Measurements from ENCODE around the gene EXOSC10. TPM values are rescaled to one million over a fixed set of nuclear protein-coding genes. Genes with fewer than 3 reads are reported as not detected.

The EXOSC10 gene
- total and polyA plus RNA-seq, 4 donors: 16.9 to 90.5 (median 49.6) TPM

- H3K36me3 ChIP-seq (ENCODE audit: control insufficient read depth in 1 of 2, insufficient read depth in 2 of 2, low read length in 1 of 2): peaks cover 9 to 32% of the 10 kb centered on the region in 2 donors
Observed at GRCh38 chr1:11126569-11126968, 26.9 kb upstream of the EXOSC10 start.

DNA sequence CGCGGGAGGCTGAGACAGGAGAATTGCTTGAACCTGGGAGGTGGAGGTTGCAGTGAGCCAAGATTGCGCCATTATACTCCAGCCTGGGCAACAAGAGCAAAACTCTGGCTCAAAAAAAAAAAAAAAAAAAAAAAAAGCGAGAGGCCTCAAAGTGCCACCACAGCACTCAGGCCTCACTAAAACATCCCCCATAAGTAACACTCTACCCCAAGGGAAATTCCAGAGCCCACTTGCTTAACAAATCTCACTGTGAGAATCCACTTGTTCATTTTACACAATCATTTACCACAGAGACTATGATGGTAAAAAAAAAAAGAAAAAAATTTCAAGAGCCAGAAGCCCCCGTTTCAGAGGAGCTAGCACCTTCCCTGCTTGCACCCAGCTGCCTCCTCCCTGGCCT is 26.3 kb upstream of the EXOSC10 start:
- H3K4me3 ChIP-seq (ENCODE audit: low read length in 2 of 2): no peak overlapping the region
- intact Hi-C loops (cut with DNase I): no loop called here
- H3K27ac ChIP-seq (ENCODE audit: low read depth in 1 of 2, low read length in 2 of 2): no peak overlapping the region
- peaks cover 9 to 32% of the 10 kb centered on the region in 2 donors for H3K36me3 ChIP-seq (ENCODE audit: control insufficient read depth in 1 of 2, insufficient read depth in 2 of 2, low read length in 1 of 2)
- DNase-seq (no peak), ATAC-seq (ENCODE audit: low FRiP score) (no peak)
- H3K27me3 ChIP-seq (ENCODE audit: control insufficient read depth in 1 of 2, insufficient read depth in 2 of 2, low read length in 1 of 2): no peaks in the 10 kb centered on the region
- H3K4me1 ChIP-seq (ENCODE audit: control insufficient read depth in 1 of 2, insufficient read depth in 2 of 2, low read length in 2 of 2): no peaks in the 10 kb centered on the region
- H3K9me3 ChIP-seq (ENCODE audit: control insufficient read depth, low read length): no peaks in the 10 kb centered on the region
- 90 to 92% methylated on average over 5 of the region's 5 CpGs for WGBS, 2 donors

More at GRCh38 chr1:11126569-11126968, 26.9 kb upstream of the EXOSC10 start:
- Histone ChIP-seq H3K27ac (ENCODE audit: low read depth in 1 of 2, low read length in 2 of 2) (no peak overlapping the region), H3K27me3 (ENCODE audit: control insufficient read depth in 1 of 2, insufficient read depth in 2 of 2, low read length in 1 of 2) (no peaks in the 10 kb centered on the region), H3K4me1 (ENCODE audit: control insufficient read depth in 1 of 2, insufficient read depth in 2 of 2, low read length in 2 of 2) (no peaks in the 10 kb centered on the region), H3K4me3 (ENCODE audit: low read length in 2 of 2) (no peak overlapping the region), H3K9me3 (ENCODE audit: control insufficient read depth, low read length) (no peaks in the 10 kb centered on the region)
- intact Hi-C loops (cut with DNase I): no loop called here
- ATAC-seq (ENCODE audit: low FRiP score): no peak
- DNase-seq: no peak
- WGBS, 2 donors: 71 to 82% methylated on average over 5 of the region's 5 CpGs

DNA sequence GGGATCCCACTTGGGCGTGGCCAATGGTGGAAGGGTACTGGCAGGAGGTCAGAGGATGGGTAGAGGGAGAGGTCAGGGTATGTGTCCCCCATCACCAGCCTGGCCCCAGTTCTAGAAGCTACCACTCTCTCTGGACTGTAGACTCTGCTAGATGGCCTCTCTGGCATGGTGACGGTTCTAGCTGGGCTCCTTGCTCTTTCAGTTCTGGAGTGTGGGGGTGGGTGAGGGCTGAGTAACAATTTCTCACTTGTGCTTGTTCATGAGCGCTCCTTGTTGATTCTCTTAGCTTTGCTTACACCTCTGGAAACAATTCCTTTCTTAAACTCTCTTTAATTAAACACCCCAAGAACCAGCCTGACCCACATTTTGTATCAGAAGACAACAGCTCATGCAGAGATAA is 25.3 kb upstream of the EXOSC10 start:
- Histone ChIP-seq H3K4me1 (ENCODE audit: control insufficient read depth in 1 of 2, insufficient read depth in 2 of 2, low read length in 2 of 2) (no peaks in the 10 kb centered on the region), H3K27ac (ENCODE audit: low read depth in 1 of 2, low read length in 2 of 2) (no peak overlapping the region), H3K4me3 (ENCODE audit: low read length in 2 of 2) (no peak overlapping the region), H3K27me3 (ENCODE audit: control insufficient read depth in 1 of 2, insufficient read depth in 2 of 2, low read length in 1 of 2) (no peaks in the 10 kb centered on the region), H3K9me3 (ENCODE audit: control insufficient read depth, low read length) (no peaks in the 10 kb centered on the region), H3K36me3 (ENCODE audit: control insufficient read depth in 1 of 2, insufficient read depth in 2 of 2, low read length in 1 of 2) (peaks cover 9 to 25% of the 10 kb centered on the region in 2 donors)
- 94 to 95% methylated on average over 3 of the region's 3 CpGs for WGBS, 2 donors
- intact Hi-C loops (cut with DNase I): no loop called here
- no peak for ATAC-seq (ENCODE audit: low FRiP score)
- DNase-seq: no peak

DNA sequence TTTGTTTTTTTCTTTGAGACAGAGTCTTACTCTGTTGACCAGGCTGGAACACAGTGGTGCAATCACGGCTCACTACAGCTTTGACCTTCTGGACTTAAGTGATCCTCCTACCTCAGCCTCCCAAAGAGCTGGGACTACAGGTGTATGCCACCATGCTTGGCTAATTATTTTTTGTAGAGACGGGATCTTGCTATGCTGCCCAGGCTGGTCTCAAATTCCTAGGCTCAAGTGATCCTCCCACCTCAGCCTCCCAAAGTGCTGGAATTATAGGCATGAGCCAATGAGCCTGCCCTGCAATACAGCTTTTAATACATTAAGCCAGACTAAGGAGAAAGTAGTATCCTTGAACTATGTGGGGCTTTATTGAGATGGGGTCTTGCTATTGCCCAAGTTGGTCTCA is 16.6 kb upstream of the EXOSC10 start:
- DNase-seq (no peak), ATAC-seq (ENCODE audit: low FRiP score) (no peak)
- H3K9me3 ChIP-seq (ENCODE audit: control insufficient read depth, low read length): no peaks in the 10 kb centered on the region
- intact Hi-C loops (cut with DNase I): no loop called here
- H3K36me3 ChIP-seq (ENCODE audit: control insufficient read depth in 1 of 2, insufficient read depth in 2 of 2, low read length in 1 of 2): peaks cover 5 to 9% of the 10 kb centered on the region in 2 donors
- H3K27me3 ChIP-seq (ENCODE audit: control insufficient read depth in 1 of 2, insufficient read depth in 2 of 2, low read length in 1 of 2): no peaks in the 10 kb centered on the region
- H3K4me3 ChIP-seq (ENCODE audit: low read length in 2 of 2): no peak overlapping the region
- no peaks in the 10 kb centered on the region for H3K4me1 ChIP-seq (ENCODE audit: control insufficient read depth in 1 of 2, insufficient read depth in 2 of 2, low read length in 2 of 2)
- no peak overlapping the region for H3K27ac ChIP-seq (ENCODE audit: low read depth in 1 of 2, low read length in 2 of 2)
- 93 to 95% methylated on average over 2 of the region's 2 CpGs for WGBS, 2 donors

DNA sequence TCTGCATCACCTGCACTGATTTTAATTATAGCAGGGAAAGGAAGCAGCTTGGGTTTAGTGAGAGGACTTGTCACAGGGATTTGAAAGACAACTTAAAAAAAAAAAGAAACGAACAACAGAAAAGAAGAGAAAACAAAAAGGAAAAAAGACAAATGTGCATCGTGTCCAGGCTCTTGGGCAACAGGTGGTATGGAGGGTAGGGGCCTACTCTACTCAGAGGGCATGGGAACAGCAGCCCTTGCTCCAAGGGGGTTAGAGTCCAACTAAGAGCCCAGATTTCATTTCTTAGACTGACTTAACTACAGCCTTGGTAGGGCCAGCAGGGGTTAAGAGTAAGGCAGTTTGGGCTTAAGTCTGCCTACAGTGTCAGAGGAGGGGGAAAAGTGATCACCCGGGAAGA is 15.3 kb upstream of the EXOSC10 start:
- peaks cover 5 to 9% of the 10 kb centered on the region in 2 donors for H3K36me3 ChIP-seq (ENCODE audit: control insufficient read depth in 1 of 2, insufficient read depth in 2 of 2, low read length in 1 of 2)
- no peaks in the 10 kb centered on the region for H3K4me1 ChIP-seq (ENCODE audit: control insufficient read depth in 1 of 2, insufficient read depth in 2 of 2, low read length in 2 of 2)
- WGBS, 2 donors: 82 to 83% methylated on average over 3 of the region's 3 CpGs
- ATAC-seq (ENCODE audit: low FRiP score) (no peak), DNase-seq (no peak)
- H3K27ac ChIP-seq (ENCODE audit: low read depth in 1 of 2, low read length in 2 of 2): no peak overlapping the region
- H3K9me3 ChIP-seq (ENCODE audit: control insufficient read depth, low read length): no peaks in the 10 kb centered on the region
- intact Hi-C loops (cut with DNase I): no loop called here
- H3K27me3 ChIP-seq (ENCODE audit: control insufficient read depth in 1 of 2, insufficient read depth in 2 of 2, low read length in 1 of 2): no peaks in the 10 kb centered on the region
- no peak overlapping the region for H3K4me3 ChIP-seq (ENCODE audit: low read length in 2 of 2)

DNA sequence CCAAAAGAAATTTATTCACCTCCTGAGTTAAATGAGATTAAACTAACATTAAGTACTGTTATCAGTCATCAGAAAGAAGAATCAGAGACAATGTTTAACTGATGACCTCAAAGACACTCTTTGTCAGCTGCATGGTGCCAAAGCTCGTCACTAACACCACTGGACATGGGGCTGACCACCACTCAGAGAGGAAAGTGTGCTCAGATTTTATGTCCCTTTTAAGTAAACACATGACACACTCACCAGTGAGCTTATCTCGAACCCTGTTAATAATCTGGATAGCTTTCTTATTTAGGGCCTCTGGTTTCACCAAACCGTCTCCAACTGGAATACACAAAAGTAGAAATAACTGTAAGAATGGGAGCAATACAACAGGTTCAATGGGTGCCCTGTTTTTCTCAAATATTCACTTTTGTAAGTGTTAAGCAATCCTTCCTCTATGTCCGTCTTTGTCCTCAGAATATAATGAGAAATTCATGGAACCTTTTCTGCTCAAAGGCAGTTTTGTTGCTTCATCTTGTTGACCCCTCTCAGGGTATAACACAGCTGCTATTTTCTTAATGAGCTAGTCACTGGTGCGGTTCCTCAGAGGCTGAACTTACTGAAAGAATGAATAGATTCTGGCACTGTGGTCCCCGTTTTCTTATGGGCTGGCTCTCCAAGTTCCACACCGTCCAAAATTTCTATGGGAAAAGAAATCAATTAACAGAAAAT is 9.5 kb upstream of the EXOSC10 start:
- intact Hi-C loops (cut with DNase I): no loop called here
- WGBS, 2 donors: 84 to 85% methylated on average over 7 of the region's 7 CpGs
- peaks cover 6 to 10% of the 10 kb centered on the region in 2 donors for H3K36me3 ChIP-seq (ENCODE audit: control insufficient read depth in 1 of 2, insufficient read depth in 2 of 2, low read length in 1 of 2)

GRCh38 chr1:11107599-11107998 is 7.9 kb upstream of the EXOSC10 start:
- intact Hi-C loops (cut with DNase I): no loop called here
- 89 to 91% methylated on average over 5 of the region's 5 CpGs for WGBS, 2 donors
- peaks cover 4 to 9% of the 10 kb centered on the region in 2 donors for H3K36me3 ChIP-seq (ENCODE audit: control insufficient read depth in 1 of 2, insufficient read depth in 2 of 2, low read length in 1 of 2)

More for the DNA sequence above, 9.5 kb upstream of the EXOSC10 start:
- no peak overlapping the region for H3K27ac ChIP-seq (ENCODE audit: low read depth in 1 of 2, low read length in 2 of 2)
- H3K9me3 ChIP-seq (ENCODE audit: control insufficient read depth, low read length): no peaks in the 10 kb centered on the region
- no peaks in the 10 kb centered on the region for H3K4me1 ChIP-seq (ENCODE audit: control insufficient read depth in 1 of 2, insufficient read depth in 2 of 2, low read length in 2 of 2)
- H3K27me3 ChIP-seq (ENCODE audit: control insufficient read depth in 1 of 2, insufficient read depth in 2 of 2, low read length in 1 of 2): no peaks in the 10 kb centered on the region
- no peak for DNase-seq
- no peak overlapping the region for H3K4me3 ChIP-seq (ENCODE audit: low read length in 2 of 2)
- no peak for ATAC-seq (ENCODE audit: low FRiP score)

GRCh38 chr1:11105586-11105985 is 5.9 kb upstream of the EXOSC10 start:
- no peak overlapping the region for H3K4me3 ChIP-seq (ENCODE audit: low read length in 2 of 2)
- DNase-seq (no peak), ATAC-seq (ENCODE audit: low FRiP score) (no peak)
- no peaks in the 10 kb centered on the region for H3K4me1 ChIP-seq (ENCODE audit: control insufficient read depth in 1 of 2, insufficient read depth in 2 of 2, low read length in 2 of 2)
- no peaks in the 10 kb centered on the region for H3K9me3 ChIP-seq (ENCODE audit: control insufficient read depth, low read length)
- intact Hi-C loops (cut with DNase I): no loop called here
- no peak overlapping the region for H3K27ac ChIP-seq (ENCODE audit: low read depth in 1 of 2, low read length in 2 of 2)
- peaks cover 4 to 7% of the 10 kb centered on the region in 2 donors for H3K36me3 ChIP-seq (ENCODE audit: control insufficient read depth in 1 of 2, insufficient read depth in 2 of 2, low read length in 1 of 2)
- no peaks in the 10 kb centered on the region for H3K27me3 ChIP-seq (ENCODE audit: control insufficient read depth in 1 of 2, insufficient read depth in 2 of 2, low read length in 1 of 2)
- 82 to 84% methylated on average over 10 of the region's 10 CpGs for WGBS, 2 donors

More at GRCh38 chr1:11107599-11107998, 7.9 kb upstream of the EXOSC10 start:
- Histone ChIP-seq H3K4me3 (ENCODE audit: low read length in 2 of 2) (no peak overlapping the region), H3K27me3 (ENCODE audit: control insufficient read depth in 1 of 2, insufficient read depth in 2 of 2, low read length in 1 of 2) (no peaks in the 10 kb centered on the region), H3K9me3 (ENCODE audit: control insufficient read depth, low read length) (no peaks in the 10 kb centered on the region), H3K4me1 (ENCODE audit: control insufficient read depth in 1 of 2, insufficient read depth in 2 of 2, low read length in 2 of 2) (no peaks in the 10 kb centered on the region), H3K27ac (ENCODE audit: low read depth in 1 of 2, low read length in 2 of 2) (no peak overlapping the region)
- DNase-seq (no peak), ATAC-seq (ENCODE audit: low FRiP score) (no peak)

DNA sequence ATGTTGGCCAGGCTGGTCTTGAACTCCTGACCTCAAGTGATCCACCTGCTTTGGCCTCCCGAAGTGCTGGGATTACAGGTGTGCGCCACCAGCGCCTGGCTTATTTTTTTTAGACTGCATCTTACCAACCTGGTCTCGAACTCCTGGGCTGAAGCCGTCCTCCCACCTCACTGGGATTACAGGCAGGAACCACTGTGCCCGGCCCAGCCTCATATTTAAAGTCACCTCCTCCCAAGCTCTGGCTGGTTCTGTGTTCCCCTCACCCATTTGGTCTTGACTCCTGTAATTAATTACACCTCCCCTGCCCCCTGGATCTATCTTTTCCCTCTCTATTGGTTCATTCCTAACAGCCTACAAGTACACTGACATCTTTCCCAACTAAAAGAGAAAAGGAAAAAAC is 1.7 kb upstream of the EXOSC10 start:
- H3K4me1 ChIP-seq (ENCODE audit: control insufficient read depth in 1 of 2, insufficient read depth in 2 of 2, low read length in 2 of 2): no peaks in the 10 kb centered on the region
- H3K27me3 ChIP-seq (ENCODE audit: control insufficient read depth in 1 of 2, insufficient read depth in 2 of 2, low read length in 1 of 2): no peaks in the 10 kb centered on the region
- no peaks in the 10 kb centered on the region for H3K36me3 ChIP-seq (ENCODE audit: control insufficient read depth in 1 of 2, insufficient read depth in 2 of 2, low read length in 1 of 2)
- intact Hi-C loops (cut with DNase I): loop anchor here in 1 of 2 donors (5.0 kb wide), 1 partner anchor 56 kb away; no protein-coding TSS in a partner anchor
- WGBS, 2 donors: 89 to 93% methylated on average over 6 of the region's 6 CpGs
- H3K27ac ChIP-seq (ENCODE audit: low read depth in 1 of 2, low read length in 2 of 2): no peak overlapping the region
- ATAC-seq (ENCODE audit: low FRiP score) (no peak), DNase-seq (no peak)
- H3K4me3 ChIP-seq (ENCODE audit: low read length in 2 of 2): no peak overlapping the region
- H3K9me3 ChIP-seq (ENCODE audit: control insufficient read depth, low read length): no peaks in the 10 kb centered on the region
